ENCODE measurements around the gene DCTPP1.

Gene DCTPP1

GRCh38 chr16:30429678-30430427 lies at the start of gene DCTPP1 (continued):
- no peak for TF ChIP-seq ZNF16 (tag by site-specific recombination; IDR thresholded peaks at IDR 0.05; ENCODE audit: low read depth)
- TF ChIP-seq ZNF202 (tag by site-specific recombination; IDR thresholded peaks at IDR 0.05; ENCODE audit: borderline replicate concordance) = no peak
- peak; percentile 62 for TF ChIP-seq SP7 (tag by site-specific recombination; IDR thresholded peaks at IDR 0.05)
- TF ChIP-seq PRDM1 (tag by site-specific recombination; IDR thresholded peaks at IDR 0.05) = no peak
- peak; percentile 96 for TF ChIP-seq SP3 (tag by site-specific recombination; IDR thresholded peaks at IDR 0.05)
- no peak; the same call in 1 of the 2 replicates for TF ChIP-seq SCRT1 (tag by site-specific recombination; IDR thresholded peaks at IDR 0.05; ENCODE audit: borderline replicate concordance)
- 0 out of 2 replicates have a peak, but pooled peaks have one; percentile 59 for TF ChIP-seq ZNF146 (tag by site-specific recombination; IDR thresholded peaks at IDR 0.05)
- TF ChIP-seq GFI1B (tag by site-specific recombination; IDR thresholded peaks at IDR 0.05) = no peak
- TF ChIP-seq SETDB1 (IDR thresholded peaks at IDR 0.05; ENCODE audit: insufficient read length, low read length) = no peak
- TF ChIP-seq ZNF843 (tag by site-specific recombination; IDR thresholded peaks at IDR 0.05) = peak; percentile 63
- TF ChIP-seq, protein P1, sequence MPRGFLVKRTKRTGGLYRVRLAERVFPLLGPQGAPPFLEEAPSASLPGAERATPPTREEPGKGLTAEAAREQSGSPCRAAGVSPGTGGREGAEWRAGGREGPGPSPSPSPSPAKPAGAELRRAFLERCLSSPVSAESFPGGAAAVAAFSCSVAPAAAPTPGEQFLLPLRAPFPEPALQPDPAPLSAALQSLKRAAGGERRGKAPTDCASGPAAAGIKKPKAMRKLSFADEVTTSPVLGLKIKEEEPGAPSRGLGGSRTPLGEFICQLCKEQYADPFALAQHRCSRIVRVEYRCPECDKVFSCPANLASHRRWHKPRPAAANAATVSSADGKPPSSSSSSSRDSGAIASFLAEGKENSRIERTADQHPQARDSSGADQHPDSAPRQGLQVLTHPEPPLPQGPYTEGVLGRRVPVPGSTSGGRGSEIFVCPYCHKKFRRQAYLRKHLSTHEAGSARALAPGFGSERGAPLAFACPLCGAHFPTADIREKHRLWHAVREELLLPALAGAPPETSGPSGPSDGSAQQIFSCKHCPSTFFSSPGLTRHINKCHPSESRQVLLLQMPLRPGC (tag by site-specific recombination; IDR thresholded peaks at IDR 0.05) = peak; percentile 73
- no peak for TF ChIP-seq GLI4 (tag by site-specific recombination; IDR thresholded peaks at IDR 0.05)
- no peak for TF ChIP-seq ZNF114 (tag by site-specific recombination; IDR thresholded peaks at IDR 0.05)
- TF ChIP-seq, protein P2, sequence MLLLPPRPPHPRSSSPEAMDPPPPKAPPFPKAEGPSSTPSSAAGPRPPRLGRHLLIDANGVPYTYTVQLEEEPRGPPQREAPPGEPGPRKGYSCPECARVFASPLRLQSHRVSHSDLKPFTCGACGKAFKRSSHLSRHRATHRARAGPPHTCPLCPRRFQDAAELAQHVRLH (tag by site-specific recombination; IDR thresholded peaks at IDR 0.05) = peak; percentile 70
- peak; percentile 90 for TF ChIP-seq PRDM10 (tag by site-specific recombination; IDR thresholded peaks at IDR 0.05)
- TF ChIP-seq ZFHX2 (tag by site-specific recombination; conservative IDR thresholded peaks at IDR 0.05) = peak; percentile 84
- TF ChIP-seq ZXDB (tag by site-specific recombination; IDR thresholded peaks at IDR 0.05) = peak; percentile 81
- TF ChIP-seq ZFP69B (tag by site-specific recombination; IDR thresholded peaks at IDR 0.05) = peak; percentile 84; the same call in 1 of the 2 replicates
- 0 out of 2 replicates have a peak, but pooled peaks have one; percentile 7 for TF ChIP-seq ZNF404 (tag by site-specific recombination; IDR thresholded peaks at IDR 0.05)
- TF ChIP-seq ZNF155 (tag by site-specific recombination; IDR thresholded peaks at IDR 0.05) = no peak
- TF ChIP-seq ZNF174 (tag by site-specific recombination; IDR thresholded peaks at IDR 0.05) = no peak
- no peak for TF ChIP-seq ZNF510 (tag by site-specific recombination; IDR thresholded peaks at IDR 0.05; ENCODE audit: insufficient replicate concordance)
- no peak for TF ChIP-seq ZNF37A (tag by site-specific recombination; IDR thresholded peaks at IDR 0.05)
- TF ChIP-seq GLIS2 (tag by site-specific recombination; IDR thresholded peaks at IDR 0.05) = no peak
- TF ChIP-seq CTCF (tag by site-specific recombination; IDR thresholded peaks at IDR 0.05) = peak; percentile 99
- peak; percentile 57; the same call in 1 of the 2 replicates for TF ChIP-seq ZNF341 (tag by site-specific recombination; IDR thresholded peaks at IDR 0.05; ENCODE audit: low read depth)
- peak; percentile 84 for TF ChIP-seq ZNF18 (tag by site-specific recombination; IDR thresholded peaks at IDR 0.05)
- no peak for TF ChIP-seq ZNF624 (tag by site-specific recombination; IDR thresholded peaks at IDR 0.05)
- no peak for TF ChIP-seq ZBTB10 (tag by site-specific recombination; IDR thresholded peaks at IDR 0.05)
